ENCODE measurements around the gene CASTOR1.

The CASTOR1 gene

DNA sequence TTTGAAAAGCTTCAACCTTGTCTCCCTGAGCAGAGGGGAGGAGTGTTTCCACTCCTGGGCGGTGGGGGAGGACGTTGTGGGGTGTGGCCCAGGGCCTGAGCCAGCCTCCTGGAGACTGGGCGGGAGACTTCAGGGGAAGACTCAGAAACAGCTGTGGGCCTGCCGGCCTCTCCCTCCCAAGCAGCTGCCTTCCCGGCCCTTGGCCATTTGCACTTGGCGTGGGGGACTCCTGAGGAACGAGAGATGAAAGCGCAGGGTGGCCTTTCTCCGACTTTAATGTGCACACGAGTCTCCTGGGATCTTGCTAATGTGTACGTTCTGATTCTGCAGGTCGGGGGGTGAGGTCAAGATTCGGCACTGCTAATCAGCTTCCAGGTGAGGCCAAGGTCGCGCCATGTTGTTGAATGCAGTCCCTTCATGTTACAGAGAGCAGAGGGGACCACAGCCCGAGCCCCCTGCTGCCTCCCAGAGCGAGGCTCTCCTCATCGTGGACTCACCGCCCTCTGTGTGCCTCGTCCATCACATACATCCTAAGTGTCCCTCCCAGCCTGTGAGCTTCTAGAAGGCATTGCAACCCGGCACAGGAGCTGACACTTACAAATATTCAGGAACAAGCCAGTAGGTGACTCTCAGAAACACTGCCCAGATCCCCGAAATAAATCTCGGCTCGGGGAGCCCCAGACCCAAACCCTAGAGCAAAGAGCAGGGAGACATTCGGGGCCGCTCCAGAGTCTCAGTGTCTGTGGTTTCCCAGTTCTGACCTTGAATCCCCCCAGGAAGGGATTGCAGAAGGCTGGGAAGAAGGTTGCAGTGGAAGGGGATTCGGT is 50.4 kb downstream of the CASTOR1 start:
- no peak overlapping the region for H3K27ac ChIP-seq (ENCODE audit: low read length)
- no peaks in the 10 kb centered on the region for H3K36me3 ChIP-seq (replicated peaks; ENCODE audit: low read depth, low read length)
- peaks cover 12% of the 10 kb centered on the region for H3K4me1 ChIP-seq (ENCODE audit: low read length)
- H3K4me2 ChIP-seq (ENCODE audit: low read length) = no peak overlapping the region
- TF ChIP-seq, protein P1, sequence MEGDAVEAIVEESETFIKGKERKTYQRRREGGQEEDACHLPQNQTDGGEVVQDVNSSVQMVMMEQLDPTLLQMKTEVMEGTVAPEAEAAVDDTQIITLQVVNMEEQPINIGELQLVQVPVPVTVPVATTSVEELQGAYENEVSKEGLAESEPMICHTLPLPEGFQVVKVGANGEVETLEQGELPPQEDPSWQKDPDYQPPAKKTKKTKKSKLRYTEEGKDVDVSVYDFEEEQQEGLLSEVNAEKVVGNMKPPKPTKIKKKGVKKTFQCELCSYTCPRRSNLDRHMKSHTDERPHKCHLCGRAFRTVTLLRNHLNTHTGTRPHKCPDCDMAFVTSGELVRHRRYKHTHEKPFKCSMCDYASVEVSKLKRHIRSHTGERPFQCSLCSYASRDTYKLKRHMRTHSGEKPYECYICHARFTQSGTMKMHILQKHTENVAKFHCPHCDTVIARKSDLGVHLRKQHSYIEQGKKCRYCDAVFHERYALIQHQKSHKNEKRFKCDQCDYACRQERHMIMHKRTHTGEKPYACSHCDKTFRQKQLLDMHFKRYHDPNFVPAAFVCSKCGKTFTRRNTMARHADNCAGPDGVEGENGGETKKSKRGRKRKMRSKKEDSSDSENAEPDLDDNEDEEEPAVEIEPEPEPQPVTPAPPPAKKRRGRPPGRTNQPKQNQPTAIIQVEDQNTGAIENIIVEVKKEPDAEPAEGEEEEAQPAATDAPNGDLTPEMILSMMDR (IDR thresholded peaks at IDR 0.05; ENCODE audit: low read depth, low read length) = no peak
- H3K9ac ChIP-seq (ENCODE audit: low read length) = no peak overlapping the region
- no peaks in the 10 kb centered on the region for H4K20me1 ChIP-seq (ENCODE audit: insufficient read depth, low read length)
- no peaks in the 10 kb centered on the region for H3K79me2 ChIP-seq (ENCODE audit: low read length)
- H2AFZ ChIP-seq (ENCODE audit: low read depth, low read length) = no peak overlapping the region
- no peaks in the 10 kb centered on the region for H3K9me3 ChIP-seq (ENCODE audit: insufficient read depth, low read length)
- H3K4me3 ChIP-seq (ENCODE audit: low read length) = no peak overlapping the region
- 0 out of 2 replicates have a peak, but pooled peaks cover 4% of the 10 kb centered on the region for H3K27me3 ChIP-seq (ENCODE audit: low read depth, low read length)

DNA sequence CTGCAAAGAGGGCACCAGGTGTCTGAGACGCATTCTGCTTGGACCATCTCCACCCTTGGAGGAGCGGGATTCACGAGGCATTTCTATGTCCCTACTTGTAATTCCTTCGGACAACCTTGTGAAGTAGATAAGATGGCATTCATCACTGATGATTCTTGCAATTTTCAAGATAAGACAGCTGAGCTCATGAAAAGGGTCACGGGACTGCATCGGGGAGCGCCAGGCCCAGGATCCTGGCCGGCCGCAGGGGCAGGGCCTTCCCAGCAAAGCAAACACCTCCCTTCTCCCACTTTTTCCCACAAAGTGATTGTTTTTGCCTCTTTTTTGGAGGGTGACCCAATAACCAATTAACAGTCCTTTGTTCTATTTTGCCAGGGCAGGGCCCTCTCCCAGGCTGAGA is 51.2 kb downstream of the CASTOR1 start:
- Histone ChIP-seq H3K79me2 (ENCODE audit: low read length) (no peaks in the 10 kb centered on the region), H2AFZ (ENCODE audit: low read depth, low read length) (no peak overlapping the region), H3K4me2 (ENCODE audit: low read length) (no peak overlapping the region), H3K4me1 (ENCODE audit: low read length) (peaks cover 12% of the 10 kb centered on the region), H3K9me3 (ENCODE audit: insufficient read depth, low read length) (no peaks in the 10 kb centered on the region), H3K9ac (ENCODE audit: low read length) (no peak overlapping the region), H3K27me3 (ENCODE audit: low read depth, low read length) (0 out of 2 replicates have a peak, but pooled peaks cover 4% of the 10 kb centered on the region), H3K36me3 (replicated peaks; ENCODE audit: low read depth, low read length) (no peaks in the 10 kb centered on the region), H3K4me3 (ENCODE audit: low read length) (no peak overlapping the region), H3K27ac (ENCODE audit: low read length) (no peak overlapping the region), H4K20me1 (ENCODE audit: insufficient read depth, low read length) (no peaks in the 10 kb centered on the region)
- no peak for TF ChIP-seq EZH2phosphoT487 (IDR thresholded peaks at IDR 0.05; ENCODE audit: low read depth)
- TF ChIP-seq, protein P1 (IDR thresholded peaks at IDR 0.05; ENCODE audit: low read depth, low read length) = no peak

DNA sequence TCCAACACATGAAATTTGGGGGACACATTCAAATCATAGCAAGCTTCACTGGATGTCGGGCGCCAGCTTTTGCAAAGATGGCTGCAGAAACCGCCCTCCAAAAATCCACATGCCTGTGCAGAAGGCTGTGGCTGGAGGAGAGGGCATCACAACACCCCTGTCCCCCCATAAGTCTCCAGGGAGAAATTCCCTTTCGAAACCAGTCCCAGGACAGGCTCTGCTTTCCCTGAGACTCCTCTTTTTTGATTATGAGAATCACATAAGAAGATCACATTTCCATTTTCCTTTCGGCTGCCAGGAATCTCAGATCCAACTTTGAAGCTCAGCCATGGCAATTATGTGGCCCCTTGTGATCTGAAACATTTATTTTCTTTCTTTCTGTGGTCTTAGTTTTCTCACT is 52.4 kb downstream of the CASTOR1 start:
- Histone ChIP-seq H3K4me2 (ENCODE audit: low read length) (no peak overlapping the region), H3K27ac (ENCODE audit: low read length) (no peak overlapping the region), H2AFZ (ENCODE audit: low read depth, low read length) (no peak overlapping the region), H3K9me3 (ENCODE audit: insufficient read depth, low read length) (no peaks in the 10 kb centered on the region), H3K4me3 (ENCODE audit: low read length) (no peak overlapping the region), H3K27me3 (ENCODE audit: low read depth, low read length) (0 out of 2 replicates have a peak, but pooled peaks cover 12% of the 10 kb centered on the region), H3K79me2 (ENCODE audit: low read length) (no peaks in the 10 kb centered on the region), H4K20me1 (ENCODE audit: insufficient read depth, low read length) (no peaks in the 10 kb centered on the region), H3K4me1 (ENCODE audit: low read length) (peaks cover 12% of the 10 kb centered on the region), H3K9ac (ENCODE audit: low read length) (no peak overlapping the region), H3K36me3 (replicated peaks; ENCODE audit: low read depth, low read length) (no peaks in the 10 kb centered on the region)
- TF ChIP-seq, protein P1 (IDR thresholded peaks at IDR 0.05; ENCODE audit: low read depth, low read length) = no peak
- TF ChIP-seq EZH2phosphoT487 (IDR thresholded peaks at IDR 0.05; ENCODE audit: low read depth) = no peak

GRCh38 chr22:30235687-30236170 is 53.6 kb downstream of the CASTOR1 start:
- TF ChIP-seq, protein P1 (IDR thresholded peaks at IDR 0.05; ENCODE audit: low read depth, low read length) = no peak
- no peak for TF ChIP-seq EZH2phosphoT487 (IDR thresholded peaks at IDR 0.05; ENCODE audit: low read depth)
- Histone ChIP-seq H3K79me2 (ENCODE audit: low read length) (no peaks in the 10 kb centered on the region), H3K36me3 (replicated peaks; ENCODE audit: low read depth, low read length) (no peaks in the 10 kb centered on the region), H3K9me3 (ENCODE audit: insufficient read depth, low read length) (no peaks in the 10 kb centered on the region), H3K9ac (ENCODE audit: low read length) (no peak overlapping the region), H3K4me1 (ENCODE audit: low read length) (peaks cover 3% of the 10 kb centered on the region), H3K27ac (ENCODE audit: low read length) (no peak overlapping the region), H3K27me3 (ENCODE audit: low read depth, low read length) (peaks cover 18% of the 10 kb centered on the region; the same call in 1 of the 2 replicates), H3K4me2 (ENCODE audit: low read length) (no peak overlapping the region), H3K4me3 (ENCODE audit: low read length) (no peak overlapping the region), H4K20me1 (ENCODE audit: insufficient read depth, low read length) (no peaks in the 10 kb centered on the region), H2AFZ (ENCODE audit: low read depth, low read length) (no peak overlapping the region)
